HT1080 (cell line): ENCODE data around the gene VPS18. TPM values are rescaled to one million over a fixed set of nuclear protein-coding genes. Genes with fewer than 3 reads are reported as not detected.
"Not testable (repeated sequence)": the region's sequence is repeated elsewhere in the genome, so short reads cannot be mapped to it uniquely, and the experiment has no call there.

ENCODE experiments used
- DNase-seq: peaks from one replicate; pipeline ENCODE4 v3.0.0-alpha.2; 2015; ENCODE audit warnings: low read depth
- polyA plus RNA-seq, 2 experiments: library from polyadenylated mRNA; depleted of rRNA; stranded (reverse); fragments of >200 nt; gene quantifications; 2 replicates each; pipeline ENCODE4 v1.2.3, GENCODE V29; 2015
- total RNA-seq: library from RNA; depleted of rRNA; stranded (reverse); fragments of >200 nt; shearing (Covaris generic); gene quantifications from 2 replicates; pipeline ENCODE4 v1.2.3, GENCODE V29; 2014; rRNA removed

The VPS18 gene
- total RNA-seq, result 36.4 and 36.8 TPM in 2 replicates
- 9.6 and 10.6 TPM in 2 replicates for polyA plus RNA-seq (2015; cell fraction: cytosol; rRNA removed)
- polyA plus RNA-seq (2015; cell fraction: nucleus; rRNA removed), result 20.4 and 21.3 TPM in 2 replicates

- DNase-seq, result peak; percentile 96
Measured at GRCh38 chr15:40893733-40894680, at the start of gene VPS18. Gene VPS18, plus strand, starts transcription at chr15:40894450. Its CDS starts 319 bp downstream, at chr15:40894769.

GRCh38 chr15:40844696-40845030 is 49.6 kb upstream of the VPS18 start:
- DNase-seq, result no peak

GRCh38 chr15:40845036-40845435 is 49.2 kb upstream of the VPS18 start:
- no peak for DNase-seq

GRCh38 chr15:40845511-40846284 is 48.6 kb upstream of the VPS18 start:
- peak; percentile 43 for DNase-seq

GRCh38 chr15:40846841-40847222 is 47.4 kb upstream of the VPS18 start:
- DNase-seq, result no peak

- peak; percentile 54 for DNase-seq
Measured at GRCh38 chr15:40847223-40847961, 46.9 kb upstream of the VPS18 start.

- DNase-seq, result no peak
Measured at GRCh38 chr15:40850576-40851112, 43.6 kb upstream of the VPS18 start.

- no peak for DNase-seq
Measured at GRCh38 chr15:40852529-40852928, 41.7 kb upstream of the VPS18 start.

GRCh38 chr15:40853241-40853890 is 40.9 kb upstream of the VPS18 start:
- DNase-seq, result no peak

- DNase-seq, result no peak
Measured at GRCh38 chr15:40854161-40854560, 40.1 kb upstream of the VPS18 start.

- DNase-seq, result no peak
Measured at GRCh38 chr15:40855706-40856234, 38.5 kb upstream of the VPS18 start.

- DNase-seq, result no peak
Measured at GRCh38 chr15:40856746-40857145, 37.5 kb upstream of the VPS18 start.

GRCh38 chr15:40857601-40858341 is 36.5 kb upstream of the VPS18 start:
- peak; percentile 63 for DNase-seq

- DNase-seq, result no peak
Measured at GRCh38 chr15:40858706-40859105, 35.5 kb upstream of the VPS18 start.

GRCh38 chr15:40859206-40859851 is 34.9 kb upstream of the VPS18 start:
- DNase-seq, result peak; percentile 74

GRCh38 chr15:40861147-40861546 is 33.1 kb upstream of the VPS18 start:
- not testable (repeated sequence) for DNase-seq

- no peak for DNase-seq
Measured at GRCh38 chr15:40863660-40864270, 30.5 kb upstream of the VPS18 start.

GRCh38 chr15:40867199-40867598 is 27.1 kb upstream of the VPS18 start:
- no peak for DNase-seq

GRCh38 chr15:40869686-40870085 is 24.6 kb upstream of the VPS18 start:
- no peak for DNase-seq
